ENCODE measurements around the gene KLHL1.

KLHL1 gene

DNA sequence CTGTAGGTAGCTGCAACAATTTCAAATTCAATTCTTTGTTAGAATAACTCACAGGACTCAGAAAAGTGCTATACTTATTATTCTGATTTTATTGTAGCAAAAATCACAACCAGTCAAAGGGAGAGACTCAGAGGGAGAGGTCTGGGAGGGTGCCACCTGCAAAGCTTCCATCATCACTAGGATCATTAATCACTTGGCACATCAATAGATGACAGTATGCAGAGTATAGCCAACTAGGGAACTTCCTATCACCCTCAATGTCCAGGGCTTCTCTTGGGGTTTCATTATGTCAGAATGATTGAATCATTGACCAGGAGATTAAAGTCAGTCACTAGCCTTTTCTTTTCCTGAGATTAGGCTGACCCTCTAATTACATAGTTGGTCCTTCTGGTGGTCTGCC is 432.0 kb downstream of the KLHL1 start:
- no peak for DNase-seq

DNA sequence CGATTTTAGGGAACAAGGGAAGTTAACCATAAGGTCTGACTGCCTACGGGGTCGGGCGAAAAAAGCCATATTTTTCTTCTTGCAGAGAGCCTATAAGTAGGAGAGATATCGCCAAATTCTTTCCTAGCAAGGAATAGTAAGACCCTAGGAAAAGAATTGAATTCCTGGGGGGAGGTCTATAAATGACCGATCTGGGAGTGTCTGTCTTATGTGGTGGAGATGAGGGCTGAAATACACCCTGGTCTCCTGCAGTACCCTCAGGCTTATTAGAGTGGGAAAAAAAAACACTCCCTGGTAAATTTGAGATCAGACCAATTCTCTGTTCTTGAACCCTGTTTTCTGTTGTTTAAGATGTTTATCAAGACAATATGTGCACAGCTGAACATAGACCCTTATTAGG is 448.1 kb downstream of the KLHL1 start:
- DNase-seq: no peak

DNA sequence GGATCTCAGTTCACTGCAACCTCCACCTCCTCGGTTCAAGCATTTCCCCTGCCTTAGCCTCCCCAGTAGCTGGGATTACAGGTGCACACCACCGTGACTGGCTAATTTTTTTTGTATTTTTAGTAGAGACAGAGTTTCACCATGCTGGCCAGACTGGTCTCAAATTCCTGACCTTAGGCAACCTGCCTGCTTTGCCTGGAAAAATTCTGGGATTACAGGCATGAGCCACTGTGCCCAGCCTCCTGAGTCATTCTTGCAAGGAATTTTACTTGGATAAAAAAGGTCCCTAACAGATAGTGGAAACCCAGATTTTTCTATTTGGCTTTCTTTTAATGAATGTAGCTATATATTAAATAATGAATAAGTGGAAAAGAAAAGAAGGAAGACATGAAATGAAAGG is 450.6 kb downstream of the KLHL1 start:
- DNase-seq: no peak

DNA sequence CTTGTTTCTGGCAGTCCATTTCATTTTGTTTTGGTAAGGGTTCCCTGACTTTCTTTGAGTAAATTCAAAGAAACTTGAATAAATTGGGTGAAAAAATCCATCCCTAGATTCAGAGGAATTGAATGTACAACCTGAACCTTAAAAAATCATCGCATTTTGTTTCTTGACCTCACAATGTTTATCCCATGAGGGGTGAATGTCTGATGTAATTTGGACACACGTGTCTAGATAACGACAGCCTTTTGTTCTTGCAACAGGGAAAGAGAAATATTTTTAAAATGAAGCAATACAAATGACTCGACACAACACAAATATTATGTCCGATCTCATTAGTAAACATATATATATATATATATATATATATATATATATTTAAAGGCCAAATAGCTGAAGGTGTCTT is 453.9 kb downstream of the KLHL1 start:
- DNase-seq: no peak
